Lower leg skin (tissue), 4 donors: ENCODE results near the gene SYT9. TPM values are rescaled to one million over a fixed set of nuclear protein-coding genes. Genes with fewer than 3 reads are reported as not detected.

Source experiments
- DNase-seq, 2 donors: peaks; one replicate each; pipeline ENCODE4 v3.0.0-alpha.2; 2019; ENCODE audit warnings: low spot score in 2 of 2
- H3K4me3 ChIP-seq: fragments of 200-600 bp; sonication (generic); 2 replicates; pipeline ENCODE4 v1.5.1; 2017; ENCODE audit warnings: mild to moderate bottlenecking, low read depth; ENCODE audit not compliant: poor library complexity, severe bottlenecking
- CTCF ChIP-seq, 3 donors: fragments of 450-650 bp; IDR thresholded peaks; one replicate each; pipeline ENCODE4 v1.5.1; 2016; ENCODE audit warnings: antibody characterized with exemption in 3 of 3, mild to moderate bottlenecking in 3 of 3, moderate library complexity in 2 of 3
- POLR2A ChIP-seq, 2 donors: fragments of 450-650 bp; IDR thresholded peaks; one replicate each; pipeline ENCODE4 v1.6.1; 2016 to 2017; ENCODE audit warnings: antibody characterized with exemption in 2 of 2, mild to moderate bottlenecking in 1 of 2, moderate library complexity in 1 of 2
- WGBS, 2 donors: methylation state at CpG; one replicate each; pipeline ENCODE4 v1.1.5; 2018; 5-methylcytosine and 5-hydroxymethylcytosine counted together
- intact Hi-C: fragments of 100-400 bp; cut with DNase I; formaldehyde crosslinking; loops from one replicate; pipeline ENCODE4 v1.15.0; 2023; ENCODE audit warnings: low total_unique reads
- total RNA-seq, 4 donors: library from RNA; depleted of rRNA; stranded (reverse); fragments of >200 nt; gene quantifications; one replicate each; pipeline ENCODE4 v1.1.0, GENCODE V29; 2016

SYT9 gene
- total RNA-seq, 4 donors from 2014 or later: 0.37 to 0.84 (median 0.71) TPM; not detected in 1

GRCh38 chr11:7239877-7240276 is 11.8 kb upstream of the SYT9 start:
- H3K4me3 ChIP-seq: no peak overlapping the region
- no peak for TF ChIP-seq POLR2A (IDR thresholded peaks at IDR 0.05)
- no peak for TF ChIP-seq CTCF (IDR thresholded peaks at IDR 0.05)
- intact Hi-C loops: no loop called here
- 60 to 64% methylated on average over 5 of the region's 5 CpGs for WGBS, 2 donors
- DNase-seq: no peak

GRCh38 chr11:7245341-7245740 is 6.4 kb upstream of the SYT9 start:
- 76 to 85% methylated on average over 3 of the region's 3 CpGs for WGBS, 2 donors

GRCh38 chr11:7246179-7246578 is 5.5 kb upstream of the SYT9 start:
- intact Hi-C loops: no loop called here
- TF ChIP-seq POLR2A (IDR thresholded peaks at IDR 0.05) (no peak), CTCF (IDR thresholded peaks at IDR 0.05) (no peak)
- no peak for DNase-seq
- H3K4me3 ChIP-seq: no peak overlapping the region
- WGBS, 2 donors: 50 to 56% methylated on average over 1 of the region's 1 CpG

More at GRCh38 chr11:7245341-7245740, 6.4 kb upstream of the SYT9 start:
- intact Hi-C loops: no loop called here
- no peak overlapping the region for H3K4me3 ChIP-seq
- DNase-seq: no peak
- TF ChIP-seq CTCF (IDR thresholded peaks at IDR 0.05) (no peak), POLR2A (IDR thresholded peaks at IDR 0.05) (no peak)

GRCh38 chr11:7250166-7250565 is 1.5 kb upstream of the SYT9 start:
- DNase-seq: no peak
- 77 to 79% methylated on average over 3 of the region's 3 CpGs for WGBS, 2 donors
- H3K4me3 ChIP-seq: no peak overlapping the region
- intact Hi-C loops: no loop called here
- TF ChIP-seq CTCF (IDR thresholded peaks at IDR 0.05) (no peak), POLR2A (IDR thresholded peaks at IDR 0.05) (no peak)

GRCh38 chr11:7251487-7251835 is 243 bp upstream of the SYT9 start:
- 4 to 7% methylated on average over 7 to 24 of the region's 28 CpGs for WGBS, 2 donors
- TF ChIP-seq POLR2A (IDR thresholded peaks at IDR 0.05) (no peak), CTCF (IDR thresholded peaks at IDR 0.05) (no peak)
- peak overlapping the region; percentile 10 for H3K4me3 ChIP-seq
- DNase-seq: no peak
- intact Hi-C loops: no loop called here

GRCh38 chr11:7252683-7253213 is 1.0 kb downstream of the SYT9 start:
- DNase-seq: no peak
- no peak for TF ChIP-seq POLR2A (IDR thresholded peaks at IDR 0.05)
- TF ChIP-seq CTCF (IDR thresholded peaks at IDR 0.05): no peak
- intact Hi-C loops: no loop called here
- H3K4me3 ChIP-seq: peak overlapping the region; percentile 10
- WGBS, 2 donors: 18 to 19% methylated on average over 27 to 28 of the region's 33 CpGs
